HCEC 1CT (cell line): Measurements from ENCODE around the gene PLXNA4.

ENCODE experiments used
- DNase-seq: peaks from one replicate; pipeline ENCODE4 v3.0.0-alpha.2; 2017

Gene PLXNA4

GRCh38 chr7:132381742-132382472 lies 194.4 kb downstream of the PLXNA4 start:
- no peak for DNase-seq

GRCh38 chr7:132380059-132380458 lies 196.2 kb downstream of the PLXNA4 start:
- no peak for DNase-seq

- no peak for DNase-seq
These were observed 197.0 kb downstream of the PLXNA4 start for GRCh38 chr7:132379292-132379691.

GRCh38 chr7:132377703-132378584 lies 198.3 kb downstream of the PLXNA4 start:
- no peak for DNase-seq

- DNase-seq, result no peak
These were observed 199.3 kb downstream of the PLXNA4 start for GRCh38 chr7:132377015-132377414.

GRCh38 chr7:132376361-132377013 lies 199.8 kb downstream of the PLXNA4 start:
- DNase-seq, result no peak

- no peak for DNase-seq
These were observed 202.4 kb downstream of the PLXNA4 start for GRCh38 chr7:132373879-132374278.

- DNase-seq, result no peak
These were observed 203.2 kb downstream of the PLXNA4 start for GRCh38 chr7:132373041-132373440.

GRCh38 chr7:132371948-132372347 lies 204.3 kb downstream of the PLXNA4 start:
- no peak for DNase-seq

GRCh38 chr7:132368246-132368900 lies 207.9 kb downstream of the PLXNA4 start:
- DNase-seq, result no peak

GRCh38 chr7:132367795-132368194 lies 208.5 kb downstream of the PLXNA4 start:
- DNase-seq, result no peak

- no peak for DNase-seq
These were observed 209.3 kb downstream of the PLXNA4 start for GRCh38 chr7:132367004-132367403.

GRCh38 chr7:132364226-132364625 lies 212.0 kb downstream of the PLXNA4 start:
- no peak for DNase-seq

- DNase-seq, result no peak
These were observed 214.2 kb downstream of the PLXNA4 start for GRCh38 chr7:132362059-132362458.

GRCh38 chr7:132361146-132361545 lies 215.1 kb downstream of the PLXNA4 start:
- no peak for DNase-seq

- DNase-seq, result no peak
These were observed 216.5 kb downstream of the PLXNA4 start for GRCh38 chr7:132359743-132360142.

- no peak for DNase-seq
These were observed 221.2 kb downstream of the PLXNA4 start for GRCh38 chr7:132355048-132355447.

- no peak for DNase-seq
These were observed 221.7 kb downstream of the PLXNA4 start for GRCh38 chr7:132354527-132354926.

GRCh38 chr7:132353936-132354335 lies 222.3 kb downstream of the PLXNA4 start:
- no peak for DNase-seq

- no peak for DNase-seq
These were observed 223.5 kb downstream of the PLXNA4 start for GRCh38 chr7:132352800-132353199.

- DNase-seq, result no peak
These were observed 224.2 kb downstream of the PLXNA4 start for GRCh38 chr7:132351954-132352499.

GRCh38 chr7:132350741-132351140 lies 225.5 kb downstream of the PLXNA4 start:
- no peak for DNase-seq

- DNase-seq, result no peak
These were observed 227.2 kb downstream of the PLXNA4 start for GRCh38 chr7:132349075-132349474.
